GDM1 (cell line): ENCODE data around the gene MTOR.
"Not testable (repeated sequence)": the region's sequence is repeated elsewhere in the genome, so short reads cannot be mapped to it uniquely, and the experiment has no call there.

ENCODE experiments used
- DNase-seq: peaks from one replicate; lab custom pipeline; 2025; lab: John Stamatoyannopoulos, UW

Gene MTOR

GRCh38 chr1:11180342-11180744 lies 82.0 kb downstream of the MTOR start:
- no peak for DNase-seq

- DNase-seq, result not testable (repeated sequence)
These were observed 82.6 kb downstream of the MTOR start for GRCh38 chr1:11179749-11180148.

- no peak for DNase-seq
These were observed 83.2 kb downstream of the MTOR start for GRCh38 chr1:11179125-11179524.

GRCh38 chr1:11178021-11179015 lies 84.0 kb downstream of the MTOR start:
- no peak for DNase-seq

GRCh38 chr1:11176081-11176706 lies 86.2 kb downstream of the MTOR start:
- DNase-seq, result no peak

- DNase-seq, result no peak
These were observed 86.9 kb downstream of the MTOR start for GRCh38 chr1:11175461-11175860.

- DNase-seq, result no peak
These were observed 87.9 kb downstream of the MTOR start for GRCh38 chr1:11174261-11174942.

GRCh38 chr1:11170102-11170501 lies 92.2 kb downstream of the MTOR start:
- no peak for DNase-seq

GRCh38 chr1:11169202-11169601 lies 93.1 kb downstream of the MTOR start:
- DNase-seq, result no peak

- DNase-seq, result no peak
These were observed 93.6 kb downstream of the MTOR start for GRCh38 chr1:11168731-11169130.

GRCh38 chr1:11166744-11167143 lies 95.6 kb downstream of the MTOR start:
- not testable (repeated sequence) for DNase-seq

- DNase-seq, result not testable (repeated sequence)
These were observed 99.6 kb downstream of the MTOR start for GRCh38 chr1:11162752-11163151.

GRCh38 chr1:11158720-11159321 lies 103.5 kb downstream of the MTOR start:
- DNase-seq, result no peak

GRCh38 chr1:11158291-11158690 lies 104.1 kb downstream of the MTOR start:
- no peak for DNase-seq

- no peak for DNase-seq
These were observed 104.5 kb downstream of the MTOR start for GRCh38 chr1:11157867-11158266.

GRCh38 chr1:11157394-11157793 lies 105.0 kb downstream of the MTOR start:
- DNase-seq, result no peak

- DNase-seq, result no peak
These were observed 105.4 kb downstream of the MTOR start for GRCh38 chr1:11156963-11157362.

GRCh38 chr1:11156441-11156840 lies 105.9 kb downstream of the MTOR start:
- DNase-seq, result no peak

GRCh38 chr1:11153184-11153583 lies 109.2 kb downstream of the MTOR start:
- DNase-seq, result no peak

GRCh38 chr1:11152755-11153154 lies 109.6 kb downstream of the MTOR start:
- no peak for DNase-seq

GRCh38 chr1:11151826-11152612 lies 110.3 kb downstream of the MTOR start:
- no peak for DNase-seq
